Activated T-cell treated with anti-CD3 and anti-CD28 coated beads for 48 hours (primary cell): ENCODE data around the gene PDE4D.

Source experiments
- DNase-seq: peaks from one replicate; pipeline ENCODE4 v3.0.0-alpha.2; 2020; ENCODE audit warnings: low read depth

PDE4D gene

GRCh38 chr5:59358005-59358861 is 535.3 kb downstream of the PDE4D start:
- DNase-seq = no peak

GRCh38 chr5:59357381-59357977 is 536.0 kb downstream of the PDE4D start:
- DNase-seq = no peak

- no peak for DNase-seq
These were observed 536.6 kb downstream of the PDE4D start for GRCh38 chr5:59356813-59357380.

- no peak for DNase-seq
These were observed 538.7 kb downstream of the PDE4D start for GRCh38 chr5:59354811-59355210.

GRCh38 chr5:59354274-59354673 is 539.3 kb downstream of the PDE4D start:
- DNase-seq = no peak

- no peak for DNase-seq
These were observed 542.3 kb downstream of the PDE4D start for GRCh38 chr5:59351076-59351794.

GRCh38 chr5:59348189-59348588 is 545.3 kb downstream of the PDE4D start:
- DNase-seq = no peak

- no peak for DNase-seq
These were observed 546.5 kb downstream of the PDE4D start for GRCh38 chr5:59346982-59347381.

- no peak for DNase-seq
These were observed 547.0 kb downstream of the PDE4D start for GRCh38 chr5:59346514-59346913.

GRCh38 chr5:59342181-59342580 is 551.3 kb downstream of the PDE4D start:
- no peak for DNase-seq

GRCh38 chr5:59341760-59342159 is 551.8 kb downstream of the PDE4D start:
- no peak for DNase-seq

- no peak for DNase-seq
These were observed 552.4 kb downstream of the PDE4D start for GRCh38 chr5:59341155-59341554.

- DNase-seq = no peak
These were observed 552.9 kb downstream of the PDE4D start for GRCh38 chr5:59340637-59341036.

- no peak for DNase-seq
These were observed 556.3 kb downstream of the PDE4D start for GRCh38 chr5:59337240-59337639.

GRCh38 chr5:59335544-59335943 is 558.0 kb downstream of the PDE4D start:
- DNase-seq = no peak

GRCh38 chr5:59333416-59333815 is 560.1 kb downstream of the PDE4D start:
- no peak for DNase-seq

GRCh38 chr5:59332236-59332973 is 561.1 kb downstream of the PDE4D start:
- DNase-seq = no peak

- no peak for DNase-seq
These were observed 562.8 kb downstream of the PDE4D start for GRCh38 chr5:59330680-59331079.

- no peak for DNase-seq
These were observed 564.7 kb downstream of the PDE4D start for GRCh38 chr5:59328709-59329296.

GRCh38 chr5:59327191-59327980 is 566.1 kb downstream of the PDE4D start:
- DNase-seq = no peak

GRCh38 chr5:59326596-59326995 is 566.9 kb downstream of the PDE4D start:
- no peak for DNase-seq
